ENCODE results near the gene LRFN5.
"Not testable (repeated sequence)": the region's sequence is repeated elsewhere in the genome, so short reads cannot be mapped to it uniquely, and the experiment has no call there.

LRFN5 gene

GRCh38 chr14:41636492-41637392 lies 30.1 kb downstream of the LRFN5 start:
- no peak for DNase-seq (ENCODE audit: low read depth)

- DNase-seq (ENCODE audit: low read depth) = no peak
Observed at GRCh38 chr14:41641690-41642089, 35.0 kb downstream of the LRFN5 start.

- no peak for DNase-seq (ENCODE audit: low read depth)
Observed at GRCh38 chr14:41642367-41642766, 35.7 kb downstream of the LRFN5 start.

GRCh38 chr14:41642789-41643188 lies 36.1 kb downstream of the LRFN5 start:
- DNase-seq (ENCODE audit: low read depth) = no peak

- no peak for DNase-seq (ENCODE audit: low read depth)
Observed at GRCh38 chr14:41644606-41645005, 37.9 kb downstream of the LRFN5 start.

GRCh38 chr14:41650802-41651201 lies 44.1 kb downstream of the LRFN5 start:
- no peak for DNase-seq (ENCODE audit: low read depth)

GRCh38 chr14:41654196-41654595 lies 47.5 kb downstream of the LRFN5 start:
- DNase-seq (ENCODE audit: low read depth) = no peak

GRCh38 chr14:41662780-41663472 lies 56.2 kb downstream of the LRFN5 start:
- DNase-seq (ENCODE audit: low read depth) = no peak

- DNase-seq (ENCODE audit: low read depth) = no peak
Observed at GRCh38 chr14:41663473-41663850, 56.8 kb downstream of the LRFN5 start.

- no peak for DNase-seq (ENCODE audit: low read depth)
Observed at GRCh38 chr14:41666301-41666700, 59.6 kb downstream of the LRFN5 start.

- no peak for DNase-seq (ENCODE audit: low read depth)
Observed at GRCh38 chr14:41668356-41668755, 61.7 kb downstream of the LRFN5 start.

GRCh38 chr14:41673601-41674000 lies 66.9 kb downstream of the LRFN5 start:
- DNase-seq (ENCODE audit: low read depth) = not testable (repeated sequence)

GRCh38 chr14:41674511-41674971 lies 67.9 kb downstream of the LRFN5 start:
- DNase-seq (ENCODE audit: low read depth) = not testable (repeated sequence)

GRCh38 chr14:41699486-41699885 lies 92.8 kb downstream of the LRFN5 start:
- DNase-seq (ENCODE audit: low read depth) = no peak

GRCh38 chr14:41718477-41719166 lies 111.9 kb downstream of the LRFN5 start:
- DNase-seq (ENCODE audit: low read depth) = no peak

GRCh38 chr14:41739203-41739602 lies 132.5 kb downstream of the LRFN5 start:
- no peak for DNase-seq (ENCODE audit: low read depth)

GRCh38 chr14:41743140-41743539 lies 136.5 kb downstream of the LRFN5 start:
- DNase-seq (ENCODE audit: low read depth) = no peak

GRCh38 chr14:41749429-41749828 lies 142.8 kb downstream of the LRFN5 start:
- no peak for DNase-seq (ENCODE audit: low read depth)

GRCh38 chr14:41750575-41750974 lies 143.9 kb downstream of the LRFN5 start:
- DNase-seq (ENCODE audit: low read depth) = not testable (repeated sequence)

GRCh38 chr14:41758011-41758665 lies 151.5 kb downstream of the LRFN5 start:
- DNase-seq (ENCODE audit: low read depth) = no peak

GRCh38 chr14:41761204-41761603 lies 154.5 kb downstream of the LRFN5 start:
- no peak for DNase-seq (ENCODE audit: low read depth)

GRCh38 chr14:41766772-41767171 lies 160.1 kb downstream of the LRFN5 start:
- DNase-seq (ENCODE audit: low read depth) = no peak
